ENCODE data around the gene PTPRM.

DNA sequence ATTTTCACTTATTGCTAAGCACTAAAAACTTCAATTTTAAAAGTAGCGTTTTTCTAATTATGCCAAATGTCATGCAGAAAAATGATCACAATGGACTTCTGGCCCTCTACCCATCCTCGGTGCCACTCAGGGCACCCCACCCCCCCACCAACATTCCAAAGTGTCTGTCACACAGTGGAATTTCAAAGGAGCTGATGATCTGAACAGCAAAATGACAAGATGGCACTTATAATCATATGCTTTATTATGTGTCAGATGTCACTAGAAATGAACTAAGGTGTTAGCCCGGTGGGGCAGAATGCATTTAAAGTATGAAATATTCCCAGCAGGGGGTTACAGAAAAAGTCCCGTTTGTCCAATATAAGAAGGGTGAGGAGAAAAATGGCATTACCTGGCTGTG is 681.5 kb downstream of the PTPRM start:
- TF ChIP-seq, protein P1, sequence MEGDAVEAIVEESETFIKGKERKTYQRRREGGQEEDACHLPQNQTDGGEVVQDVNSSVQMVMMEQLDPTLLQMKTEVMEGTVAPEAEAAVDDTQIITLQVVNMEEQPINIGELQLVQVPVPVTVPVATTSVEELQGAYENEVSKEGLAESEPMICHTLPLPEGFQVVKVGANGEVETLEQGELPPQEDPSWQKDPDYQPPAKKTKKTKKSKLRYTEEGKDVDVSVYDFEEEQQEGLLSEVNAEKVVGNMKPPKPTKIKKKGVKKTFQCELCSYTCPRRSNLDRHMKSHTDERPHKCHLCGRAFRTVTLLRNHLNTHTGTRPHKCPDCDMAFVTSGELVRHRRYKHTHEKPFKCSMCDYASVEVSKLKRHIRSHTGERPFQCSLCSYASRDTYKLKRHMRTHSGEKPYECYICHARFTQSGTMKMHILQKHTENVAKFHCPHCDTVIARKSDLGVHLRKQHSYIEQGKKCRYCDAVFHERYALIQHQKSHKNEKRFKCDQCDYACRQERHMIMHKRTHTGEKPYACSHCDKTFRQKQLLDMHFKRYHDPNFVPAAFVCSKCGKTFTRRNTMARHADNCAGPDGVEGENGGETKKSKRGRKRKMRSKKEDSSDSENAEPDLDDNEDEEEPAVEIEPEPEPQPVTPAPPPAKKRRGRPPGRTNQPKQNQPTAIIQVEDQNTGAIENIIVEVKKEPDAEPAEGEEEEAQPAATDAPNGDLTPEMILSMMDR (IDR thresholded peaks at IDR 0.05): no peak
- no peak for TF ChIP-seq POLR2A (IDR thresholded peaks at IDR 0.05; ENCODE audit: low read depth)
- no peak for TF ChIP-seq POLR2AphosphoS5 (IDR thresholded peaks at IDR 0.05)

Measured in esophagus muscularis mucosa (tissue), 3 donors.